Measurements from ENCODE around the gene PTPRD.

The PTPRD gene

GRCh38 chr9:10260501-10260900, 352.3 kb downstream of the PTPRD start:
- no peak for DNase-seq

GRCh38 chr9:10259668-10260067, 353.1 kb downstream of the PTPRD start:
- no peak for DNase-seq

- no peak for DNase-seq
These were observed 357.0 kb downstream of the PTPRD start for GRCh38 chr9:10255758-10256157.

- no peak for DNase-seq
These were observed 358.5 kb downstream of the PTPRD start for GRCh38 chr9:10254338-10254737.

- no peak for DNase-seq
These were observed 359.5 kb downstream of the PTPRD start for GRCh38 chr9:10253341-10253740.

- no peak for DNase-seq
These were observed 360.6 kb downstream of the PTPRD start for GRCh38 chr9:10252174-10252573.

- no peak for DNase-seq
These were observed 361.3 kb downstream of the PTPRD start for GRCh38 chr9:10251490-10251889.

- no peak for DNase-seq
These were observed 362.6 kb downstream of the PTPRD start for GRCh38 chr9:10250219-10250618.

- no peak for DNase-seq
These were observed 363.9 kb downstream of the PTPRD start for GRCh38 chr9:10248890-10249289.

- DNase-seq: no peak
These were observed 370.5 kb downstream of the PTPRD start for GRCh38 chr9:10242255-10242654.

GRCh38 chr9:10238087-10238486, 374.7 kb downstream of the PTPRD start:
- DNase-seq: no peak

- no peak for DNase-seq
These were observed 375.2 kb downstream of the PTPRD start for GRCh38 chr9:10237584-10237983.

- DNase-seq: no peak
These were observed 376.6 kb downstream of the PTPRD start for GRCh38 chr9:10236161-10236560.

GRCh38 chr9:10235376-10235775, 377.4 kb downstream of the PTPRD start:
- DNase-seq: no peak

- no peak for DNase-seq
These were observed 380.4 kb downstream of the PTPRD start for GRCh38 chr9:10232352-10232930.

GRCh38 chr9:10230512-10230911, 382.3 kb downstream of the PTPRD start:
- DNase-seq: no peak

GRCh38 chr9:10228082-10228481, 384.7 kb downstream of the PTPRD start:
- no peak for DNase-seq

GRCh38 chr9:10226996-10227395, 385.8 kb downstream of the PTPRD start:
- DNase-seq: no peak

GRCh38 chr9:10212702-10213101, 400.1 kb downstream of the PTPRD start:
- DNase-seq: no peak

GRCh38 chr9:10208691-10209069, 404.1 kb downstream of the PTPRD start:
- DNase-seq: no peak

- DNase-seq: no peak
These were observed 408.5 kb downstream of the PTPRD start for GRCh38 chr9:10204276-10204675.

GRCh38 chr9:10173561-10173960, 439.2 kb downstream of the PTPRD start:
- no peak for DNase-seq

- DNase-seq: no peak
These were observed 440.3 kb downstream of the PTPRD start for GRCh38 chr9:10172476-10172875.

- DNase-seq: no peak
These were observed 444.6 kb downstream of the PTPRD start for GRCh38 chr9:10168241-10168640.

- DNase-seq: no peak
These were observed 464.0 kb downstream of the PTPRD start for GRCh38 chr9:10148796-10149195.
